OCI-LY7 (cell line): Measurements from ENCODE around the gene MTHFD1L. TPM values are rescaled to one million over a fixed set of nuclear protein-coding genes. Genes with fewer than 3 reads are reported as not detected.

Experiments used
- BruUV-seq: library from RNA; stranded (reverse); fragments of 400-500 nt; replicated peaks from 2 replicates; lab custom pipeline; 2021; lab: Mats Ljungman, UMichigan
- CTCF ChIA-PET: fragments of 300-600 bp; sonication (Branson Sonifier 250); formaldehyde crosslinking; loops from one replicate; lab custom pipeline; 2022; ENCODE audit warnings: antibody characterized with exemption; ENCODE audit not compliant: unreplicated experiment; lab: Charles Lee
- POLR2A ChIA-PET: fragments of 300-600 bp; sonication (Branson Sonifier 250); formaldehyde crosslinking; loops from one replicate; lab custom pipeline; 2022; ENCODE audit warnings: antibody characterized with exemption; lab: Charles Lee
- DNase-seq: peaks from one replicate; pipeline ENCODE4 v3.0.0-alpha.2; 2015; ENCODE audit warnings: low spot score
- H2AFZ ChIP-seq: fragments of 200-600 bp; sonication (generic), shearing (Covaris generic); 2 replicates; pipeline ENCODE4 v1.6.1; 2014; ENCODE audit warnings: mild to moderate bottlenecking, antibody characterized with exemption, low read length, moderate library complexity
- H3K27ac ChIP-seq: fragments of 200-600 bp; sonication (generic); 2 replicates; pipeline ENCODE4 v1.5.1; 2014; ENCODE audit warnings: mixed run types, low read depth, mild to moderate bottlenecking, moderate library complexity, low read length, inconsistent platforms; ENCODE audit not compliant: poor library complexity, severe bottlenecking
- H3K36me3 ChIP-seq: fragments of 200-600 bp; sonication (generic); 2 replicates; pipeline ENCODE4 v1.6.1; 2014; ENCODE audit warnings: mild to moderate bottlenecking, antibody characterized with exemption, low read length, moderate library complexity, mixed read lengths; ENCODE audit not compliant: insufficient read depth
- H3K4me1 ChIP-seq: fragments of 200-600 bp; sonication (generic); 2 replicates; pipeline ENCODE4 v1.5.1; 2014; ENCODE audit warnings: mild to moderate bottlenecking, low read length; ENCODE audit not compliant: insufficient read depth, poor library complexity, severe bottlenecking
- H3K4me2 ChIP-seq: fragments of 200-600 bp; sonication (generic); 2 replicates; pipeline ENCODE4 v1.6.1; 2014; ENCODE audit warnings: mild to moderate bottlenecking, low read length
- H3K4me3 ChIP-seq: fragments of 200-600 bp; sonication (generic); 2 replicates; pipeline ENCODE4 v1.5.1; 2014; ENCODE audit warnings: mild to moderate bottlenecking, low read depth, low read length; ENCODE audit not compliant: poor library complexity, severe bottlenecking
- H3K79me2 ChIP-seq: fragments of 200-600 bp; sonication (generic); 2 replicates; pipeline ENCODE4 v1.6.1; 2016; ENCODE audit warnings: low read depth, mild to moderate bottlenecking, low read length, moderate library complexity, mixed read lengths; ENCODE audit not compliant: insufficient read depth
- H3K9me2 ChIP-seq: fragments of 200-600 bp; sonication (generic); 2 replicates; pipeline ENCODE4 v1.6.1; 2016; ENCODE audit warnings: mild to moderate bottlenecking, low read length, mixed read lengths; ENCODE audit not compliant: insufficient read depth
- H3K9me3 ChIP-seq: fragments of 200-600 bp; sonication (generic); 2 replicates; pipeline ENCODE4 v1.6.1; 2014; ENCODE audit warnings: mild to moderate bottlenecking, mixed run types, low read length, mixed read lengths
- H4K20me1 ChIP-seq: fragments of 200-600 bp; sonication (generic); 2 replicates; pipeline ENCODE4 v1.6.1; 2014; ENCODE audit warnings: mild to moderate bottlenecking, antibody characterized with exemption, low read length, moderate library complexity, mixed read lengths; ENCODE audit not compliant: insufficient read depth
- EZH2phosphoT487 ChIP-seq: fragments of 200-600 bp; sonication (generic); IDR thresholded peaks from 2 replicates; pipeline ENCODE4 v1.6.1; 2018; ENCODE audit warnings: low read depth, borderline replicate concordance, mild to moderate bottlenecking, mixed run types, antibody characterized with exemption, low read length, moderate library complexity, mixed read lengths
- intact Hi-C: fragments of 100-400 bp; cut with micrococcal nuclease; formaldehyde crosslinking; loops from one replicate; pipeline ENCODE4 v1.10.0; 2022; ENCODE audit not compliant: unreplicated experiment
- total RNA-seq, 2 experiments: library from RNA; depleted of rRNA in 1 of 2; stranded (reverse); fragments of >200 nt in 1 of 2; shearing (Covaris generic) in 1 of 2; gene quantifications; 2 replicates each; pipeline ENCODE4 v1.2.3, GENCODE V29; 2014 to 2022
- TF ChIP-seq, protein P1 (sequence below): fragments of 200-600 bp; sonication (generic); conservative IDR thresholded peaks from 2 replicates; pipeline ENCODE4 v1.5.1; 2014; ENCODE audit warnings: mild to moderate bottlenecking, antibody characterized with exemption, low read length, moderate library complexity, mixed read lengths

The MTHFD1L gene
- total RNA-seq, 2 experiments from 2014 or later, result 68.4 to 144 TPM

DNA sequence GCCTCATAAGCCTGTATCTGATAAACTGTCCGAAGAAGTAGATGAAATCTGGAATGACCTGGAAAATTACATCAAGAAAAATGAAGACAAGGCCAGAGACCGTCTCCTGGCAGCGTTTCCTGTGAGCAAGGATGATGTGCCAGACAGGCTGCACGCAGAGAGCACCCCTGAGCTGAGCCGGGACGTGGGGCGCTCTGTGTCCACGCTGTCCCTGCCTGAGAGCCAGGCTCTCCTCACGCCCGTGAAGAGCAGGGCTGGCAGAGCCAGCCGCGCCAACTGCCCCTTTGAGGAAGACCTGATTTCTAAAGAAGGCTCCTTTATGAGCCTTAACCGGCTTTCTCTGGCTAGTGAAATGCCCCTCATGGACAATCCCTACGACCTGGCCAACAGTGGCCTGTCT, 33.9 kb upstream of the MTHFD1L start:
- no TSS peak for BruUV-seq
- Histone ChIP-seq H3K9me3 (no peaks in the 10 kb centered on the region), H3K4me1 (no peaks in the 10 kb centered on the region), H4K20me1 (no peaks in the 10 kb centered on the region), H3K79me2 (no peaks in the 10 kb centered on the region), H3K36me3 (no peaks in the 10 kb centered on the region; the same call in 1 of the 2 replicates), H3K4me3 (no peak overlapping the region), H2AFZ (no peak overlapping the region), H3K4me2 (no peak overlapping the region), H3K27ac (no peak overlapping the region), H3K9me2 (no peaks in the 10 kb centered on the region)
- intact Hi-C loops, result no loop called here
- TF ChIP-seq, protein P1, sequence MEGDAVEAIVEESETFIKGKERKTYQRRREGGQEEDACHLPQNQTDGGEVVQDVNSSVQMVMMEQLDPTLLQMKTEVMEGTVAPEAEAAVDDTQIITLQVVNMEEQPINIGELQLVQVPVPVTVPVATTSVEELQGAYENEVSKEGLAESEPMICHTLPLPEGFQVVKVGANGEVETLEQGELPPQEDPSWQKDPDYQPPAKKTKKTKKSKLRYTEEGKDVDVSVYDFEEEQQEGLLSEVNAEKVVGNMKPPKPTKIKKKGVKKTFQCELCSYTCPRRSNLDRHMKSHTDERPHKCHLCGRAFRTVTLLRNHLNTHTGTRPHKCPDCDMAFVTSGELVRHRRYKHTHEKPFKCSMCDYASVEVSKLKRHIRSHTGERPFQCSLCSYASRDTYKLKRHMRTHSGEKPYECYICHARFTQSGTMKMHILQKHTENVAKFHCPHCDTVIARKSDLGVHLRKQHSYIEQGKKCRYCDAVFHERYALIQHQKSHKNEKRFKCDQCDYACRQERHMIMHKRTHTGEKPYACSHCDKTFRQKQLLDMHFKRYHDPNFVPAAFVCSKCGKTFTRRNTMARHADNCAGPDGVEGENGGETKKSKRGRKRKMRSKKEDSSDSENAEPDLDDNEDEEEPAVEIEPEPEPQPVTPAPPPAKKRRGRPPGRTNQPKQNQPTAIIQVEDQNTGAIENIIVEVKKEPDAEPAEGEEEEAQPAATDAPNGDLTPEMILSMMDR, result no peak
- TF ChIP-seq EZH2phosphoT487, result no peak
- ChIA-PET CTCF (no interaction called here), POLR2A (no interaction called here)
- DNase-seq, result no peak

DNA sequence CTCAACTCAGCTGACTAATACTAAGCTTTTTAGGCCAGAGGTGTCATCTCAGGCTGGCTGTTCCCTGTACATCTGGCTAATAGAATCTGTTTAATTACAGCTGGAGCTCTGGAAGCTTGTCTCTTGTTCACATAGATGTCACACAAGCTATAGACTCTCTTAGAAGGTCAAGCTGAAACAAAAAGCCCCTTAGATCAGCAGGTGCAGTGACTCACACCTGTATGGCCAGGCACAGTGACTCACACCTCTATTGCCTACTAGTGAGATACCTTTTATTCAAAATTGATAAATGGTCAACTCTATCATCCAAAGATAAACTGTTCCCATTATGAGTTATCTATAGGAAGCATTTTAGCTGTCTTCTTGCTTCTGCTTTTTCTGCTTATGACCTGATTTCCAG, 29.9 kb upstream of the MTHFD1L start:
- Histone ChIP-seq H4K20me1 (no peaks in the 10 kb centered on the region), H3K9me3 (no peaks in the 10 kb centered on the region), H3K4me2 (no peak overlapping the region), H2AFZ (no peak overlapping the region), H3K36me3 (no peaks in the 10 kb centered on the region; the same call in 1 of the 2 replicates), H3K79me2 (no peaks in the 10 kb centered on the region), H3K27ac (no peak overlapping the region), H3K4me1 (no peaks in the 10 kb centered on the region), H3K9me2 (no peaks in the 10 kb centered on the region), H3K4me3 (no peak overlapping the region)
- intact Hi-C loops, result no loop called here
- BruUV-seq, result no TSS peak
- TF ChIP-seq, protein P1, result no peak
- no peak for TF ChIP-seq EZH2phosphoT487
- CTCF ChIA-PET, result no interaction called here
- no peak for DNase-seq
- POLR2A ChIA-PET, result no interaction called here

DNA sequence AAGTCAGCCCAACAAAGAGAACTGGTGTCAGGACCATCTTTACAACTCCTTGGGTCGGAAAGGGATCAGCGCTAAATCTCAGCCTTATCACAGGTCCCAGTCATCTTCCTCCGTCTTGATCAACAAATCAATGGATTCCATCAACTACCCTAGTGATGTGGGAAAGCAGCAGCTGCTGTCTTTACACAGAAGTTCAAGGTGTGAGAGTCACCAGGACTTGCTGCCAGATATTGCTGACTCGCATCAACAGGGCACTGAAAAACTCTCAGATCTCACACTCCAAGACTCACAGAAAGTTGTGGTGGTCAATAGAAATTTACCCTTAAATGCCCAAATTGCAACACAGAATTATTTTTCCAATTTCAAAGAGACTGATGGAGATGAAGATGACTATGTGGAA, 25.3 kb upstream of the MTHFD1L start:
- TF ChIP-seq, protein P1, result no peak
- no peak for TF ChIP-seq EZH2phosphoT487
- Histone ChIP-seq H4K20me1 (no peaks in the 10 kb centered on the region), H3K9me3 (no peaks in the 10 kb centered on the region), H3K9me2 (no peaks in the 10 kb centered on the region), H3K4me1 (no peaks in the 10 kb centered on the region), H3K4me2 (no peak overlapping the region), H3K36me3 (no peaks in the 10 kb centered on the region), H3K4me3 (no peak overlapping the region), H2AFZ (no peak overlapping the region), H3K79me2 (no peaks in the 10 kb centered on the region), H3K27ac (no peak overlapping the region)
- BruUV-seq, result no TSS peak
- intact Hi-C loops, result loop anchor here (10.0 kb wide), 1 partner anchor 55 kb away; no protein-coding TSS in a partner anchor
- ChIA-PET POLR2A (no interaction called here), CTCF (no interaction called here)
- no peak for DNase-seq
